Caco-2 (cell line): ENCODE data around the gene TRAF7. TPM values are rescaled to one million over a fixed set of nuclear protein-coding genes. Genes with fewer than 3 reads are reported as not detected.
"Not testable (repeated sequence)": the region's sequence is repeated elsewhere in the genome, so short reads cannot be mapped to it uniquely, and the experiment has no call there.

Experiments
- BruUV-seq: library from RNA; stranded (reverse); fragments of 400-500 nt; replicated peaks from 2 replicates; lab custom pipeline; 2021; lab: Mats Ljungman, UMichigan
- CTCF ChIA-PET: fragments of 300-600 bp; sonication (Branson Sonifier 250); formaldehyde crosslinking; loops from one replicate; lab custom pipeline; 2022; ENCODE audit warnings: antibody characterized with exemption; lab: Charles Lee
- POLR2A ChIA-PET: fragments of 300-600 bp; sonication (Branson Sonifier 250); formaldehyde crosslinking; loops from one replicate; lab custom pipeline; 2022; ENCODE audit warnings: antibody characterized with exemption; lab: Charles Lee
- DNase-seq, 2 experiments: peaks; one replicate each; pipeline versions ENCODE4 v3.0.0 to v3.0.0-alpha.2; 2020 to 2022
- H3K27me3 ChIP-seq: replicated peaks from 2 replicates; pipeline ENCODE4 v1.6.0; 2011; ENCODE audit warnings: low read length; ENCODE audit not compliant: control insufficient read depth, insufficient read depth
- H3K36me3 ChIP-seq: 2 replicates; pipeline ENCODE4 v1.5.1; 2011; ENCODE audit warnings: low read length; ENCODE audit not compliant: control insufficient read depth, insufficient read depth
- H3K4me1 ChIP-seq: fragments of 250-450 bp; sonication (Bioruptor Pico); 2 replicates; pipeline ENCODE4 v1.5.1; 2020; ENCODE audit warnings: mild to moderate bottlenecking
- H3K4me3 ChIP-seq: 2 replicates; pipeline ENCODE4 v1.5.1; 2011; ENCODE audit warnings: low read depth, mild to moderate bottlenecking, control low read depth, low read length
- H3K9me3 ChIP-seq: fragments of 250-450 bp; sonication (Bioruptor Pico); 2 replicates; pipeline ENCODE4 v1.5.1; 2020; ENCODE audit warnings: mild to moderate bottlenecking, moderate library complexity
- H3K27ac Mint-ChIP-seq: one replicate; pipeline ENCODE4 v1.8.0; 2022; ENCODE audit warnings: mixed read lengths; ENCODE audit not compliant: unreplicated experiment
- H3K27me3 Mint-ChIP-seq: one replicate; pipeline ENCODE4 v1.8.0; 2022; ENCODE audit warnings: mixed read lengths; ENCODE audit not compliant: insufficient read depth, unreplicated experiment
- H3K36me3 Mint-ChIP-seq: one replicate; pipeline ENCODE4 v1.8.0; 2022; ENCODE audit warnings: mild to moderate bottlenecking, mixed read lengths; ENCODE audit not compliant: insufficient read depth, unreplicated experiment
- H3K4me1 Mint-ChIP-seq: one replicate; pipeline ENCODE4 v1.8.0; 2022; ENCODE audit warnings: low read depth, mixed read lengths; ENCODE audit not compliant: unreplicated experiment
- H3K4me3 Mint-ChIP-seq: one replicate; pipeline ENCODE4 v1.8.0; 2022; ENCODE audit warnings: mild to moderate bottlenecking, moderate library complexity, mixed read lengths; ENCODE audit not compliant: unreplicated experiment
- H3K9me3 Mint-ChIP-seq: one replicate; pipeline ENCODE4 v1.8.0; 2022; ENCODE audit warnings: mixed read lengths; ENCODE audit not compliant: unreplicated experiment
- intact Hi-C: fragments of 100-400 bp; cut with micrococcal nuclease; formaldehyde crosslinking; loops from one replicate; pipeline ENCODE4 v1.10.0; 2022; ENCODE audit not compliant: unreplicated experiment
- total RNA-seq: library from RNA; stranded (reverse); gene quantifications from 2 replicates; pipeline ENCODE4 v1.2.3, GENCODE V29; 2022

TRAF7 gene
- total RNA-seq, 1 experiment from 2014 or later: 66.3 TPM

GRCh38 chr16:2109271-2109580 is 46.4 kb upstream of the TRAF7 start:
- H3K36me3 ChIP-seq, POLR2A ChIA-PET, H3K9me3 Mint-ChIP-seq, H3K9me3 ChIP-seq, H3K27ac Mint-ChIP-seq, BruUV-seq, H3K4me3 ChIP-seq, CTCF ChIA-PET, H3K27me3 ChIP-seq, H3K4me1 ChIP-seq, intact Hi-C loops, H3K27me3 Mint-ChIP-seq, H3K4me3 Mint-ChIP-seq, DNase-seq, H3K4me1 Mint-ChIP-seq: not testable (repeated sequence)
- peaks cover 12% of the 10 kb centered on the region for H3K36me3 Mint-ChIP-seq

- H3K27me3 Mint-ChIP-seq, DNase-seq, H3K9me3 ChIP-seq, H3K4me3 ChIP-seq, CTCF ChIA-PET, POLR2A ChIA-PET, H3K27ac Mint-ChIP-seq, H3K36me3 ChIP-seq, intact Hi-C loops, BruUV-seq, H3K4me1 ChIP-seq, H3K4me1 Mint-ChIP-seq, H3K4me3 Mint-ChIP-seq, H3K9me3 Mint-ChIP-seq, H3K27me3 ChIP-seq: not testable (repeated sequence)
- H3K36me3 Mint-ChIP-seq: peaks cover 12% of the 10 kb centered on the region
Measured at GRCh38 chr16:2109872-2110271, 45.7 kb upstream of the TRAF7 start.

GRCh38 chr16:2110332-2111008 is 45.1 kb upstream of the TRAF7 start:
- DNase-seq, H3K27me3 Mint-ChIP-seq, CTCF ChIA-PET, H3K36me3 Mint-ChIP-seq, H3K27me3 ChIP-seq, H3K9me3 ChIP-seq, POLR2A ChIA-PET, H3K4me3 ChIP-seq, H3K4me3 Mint-ChIP-seq, H3K27ac Mint-ChIP-seq, H3K36me3 ChIP-seq, H3K4me1 ChIP-seq, intact Hi-C loops, BruUV-seq, H3K4me1 Mint-ChIP-seq, H3K9me3 Mint-ChIP-seq: not testable (repeated sequence)

- H3K36me3 Mint-ChIP-seq, H3K4me3 ChIP-seq, H3K36me3 ChIP-seq, DNase-seq, CTCF ChIA-PET, H3K27me3 Mint-ChIP-seq, H3K9me3 Mint-ChIP-seq, H3K9me3 ChIP-seq, H3K4me1 ChIP-seq, H3K27ac Mint-ChIP-seq, intact Hi-C loops, H3K27me3 ChIP-seq, BruUV-seq, H3K4me1 Mint-ChIP-seq, POLR2A ChIA-PET, H3K4me3 Mint-ChIP-seq: not testable (repeated sequence)
Measured at GRCh38 chr16:2111009-2111353, 44.6 kb upstream of the TRAF7 start.

GRCh38 chr16:2111412-2112335 is 43.9 kb upstream of the TRAF7 start:
- H3K27me3 Mint-ChIP-seq, H3K36me3 Mint-ChIP-seq, BruUV-seq, H3K4me3 ChIP-seq, DNase-seq, H3K27me3 ChIP-seq, H3K4me1 ChIP-seq, H3K4me3 Mint-ChIP-seq, CTCF ChIA-PET, H3K9me3 ChIP-seq, H3K36me3 ChIP-seq, H3K4me1 Mint-ChIP-seq, H3K27ac Mint-ChIP-seq, H3K9me3 Mint-ChIP-seq, intact Hi-C loops, POLR2A ChIA-PET: not testable (repeated sequence)

GRCh38 chr16:2112539-2113106 is 43.0 kb upstream of the TRAF7 start:
- POLR2A ChIA-PET, H3K27me3 Mint-ChIP-seq, H3K36me3 Mint-ChIP-seq, H3K9me3 ChIP-seq, H3K4me3 Mint-ChIP-seq, BruUV-seq, DNase-seq, H3K9me3 Mint-ChIP-seq, H3K4me1 ChIP-seq, H3K27me3 ChIP-seq, intact Hi-C loops, H3K27ac Mint-ChIP-seq, H3K4me1 Mint-ChIP-seq, CTCF ChIA-PET, H3K4me3 ChIP-seq, H3K36me3 ChIP-seq: not testable (repeated sequence)
